Body of pancreas (tissue), 4 donors: Measurements from ENCODE around the gene NPBWR2. TPM values are rescaled to one million over a fixed set of nuclear protein-coding genes. Genes with fewer than 3 reads are reported as not detected.
A peak's percentile ranks its signal among the peaks of the same experiment; 100 is the strongest.
"Not testable (repeated sequence)": the region's sequence is repeated elsewhere in the genome, so short reads cannot be mapped to it uniquely, and the experiment has no call there.

Experiments
- ATAC-seq: fragments of 150-250 bp; one replicate; pipeline ENCODE4 v1.9.1; 2016
- DNase-seq, 4 donors: peaks; one replicate each; pipeline ENCODE4 v3.0.0-alpha.2; 2019
- H3K27ac ChIP-seq, 4 donors: fragments of 200-600 bp; sonication (generic); 1 replicate in 3 of 4; 2 replicates in 1 of 4; pipeline versions ENCODE4 v1.5.1 to v1.6.1; 2016 to 2019; ENCODE audit warnings: mild to moderate bottlenecking in 1 of 4, mixed read lengths in 1 of 4, moderate library complexity in 1 of 4
- H3K27me3 ChIP-seq, 2 donors: fragments of 200-600 bp; sonication (generic); one replicate each; pipeline ENCODE4 v1.6.0; 2016; ENCODE audit warnings: mild to moderate bottlenecking in 1 of 2
- H3K36me3 ChIP-seq, 2 donors: fragments of 200-600 bp; sonication (generic); replicated peaks in 1 of 2; 2 replicates each; pipeline ENCODE4 v1.5.1; 2016; ENCODE audit warnings: low read depth in 2 of 2; ENCODE audit not compliant: insufficient read depth in 1 of 2
- H3K4me1 ChIP-seq: fragments of 200-600 bp; sonication (generic); one replicate; pipeline ENCODE4 v1.6.0; 2016
- H3K4me3 ChIP-seq, 2 donors: fragments of 200-600 bp; sonication (generic); 1 replicate in 1 of 2; 2 replicates in 1 of 2; pipeline ENCODE4 v1.5.1; 2016 to 2019
- H3K9me3 ChIP-seq, 3 donors: fragments of 200-600 bp; sonication (generic); 1 replicate in 2 of 3; 2 replicates in 1 of 3; pipeline ENCODE4 v1.5.1; 2016
- POLR2A ChIP-seq, 3 donors: fragments of 450-650 bp; IDR thresholded peaks; one replicate each; pipeline ENCODE4 v1.6.1; 2016; ENCODE audit warnings: antibody characterized with exemption in 3 of 3, mild to moderate bottlenecking in 2 of 3
- WGBS, 2 donors: methylation state at CpG; one replicate each; pipeline ENCODE4 v1.1.5; 2017; 5-methylcytosine and 5-hydroxymethylcytosine counted together
- intact Hi-C: fragments of 100-400 bp; cut with DNase I; formaldehyde crosslinking; loops from one replicate; pipeline ENCODE4 v1.15.1; 2023
- total RNA-seq, 2 donors: library from RNA; depleted of rRNA; stranded (reverse); fragments of >200 nt; gene quantifications; one replicate each; pipeline ENCODE4 v1.1.0, GENCODE V29; 2016
- TF ChIP-seq, protein P1 (sequence below), 7 experiments: fragments of 450-650 bp in 4 of 7; fragments of 200-600 bp in 3 of 7; sonication (generic) in 3 of 7; IDR thresholded peaks; one replicate each; pipeline ENCODE4 v1.5.1; 2016 to 2019; ENCODE audit warnings: antibody characterized with exemption in 7 of 7

Gene NPBWR2
- total RNA-seq, 2 donors from 2014 or later = not detected

DNA sequence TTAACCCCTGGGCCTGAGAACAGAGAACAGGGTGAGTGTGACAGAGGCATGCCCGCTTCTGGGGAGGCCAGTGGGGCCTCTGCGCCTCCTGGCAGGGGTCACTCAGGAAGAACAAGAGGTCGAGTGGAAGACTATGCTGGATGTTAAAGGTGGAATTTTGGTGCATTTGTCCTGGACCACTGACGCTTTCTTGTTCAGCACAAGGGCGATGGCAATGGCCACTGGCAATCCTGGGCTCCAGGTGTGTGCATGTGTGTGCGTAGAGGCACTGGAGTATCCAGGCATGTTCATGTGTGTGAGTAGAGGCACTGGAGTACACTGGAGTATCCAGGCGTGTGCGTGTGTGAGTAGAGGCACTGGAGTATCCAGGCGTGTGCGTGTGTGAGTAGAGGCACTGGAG lies 23.5 kb upstream of the NPBWR2 start:
- Histone ChIP-seq H3K27ac (no peak overlapping the region), H3K4me3 (no peak overlapping the region), H3K27me3 (no peaks in the 10 kb centered on the region), H3K9me3 (no peaks in the 10 kb centered on the region), H3K4me1 (no peaks in the 10 kb centered on the region), H3K36me3 (no peaks in the 10 kb centered on the region)
- ATAC-seq (no peak), DNase-seq (peak in 1 of 4 donors; percentile 6)
- intact Hi-C loops = no loop called here
- 62 to 74% methylated on average over 10 of the region's 10 CpGs for WGBS, 2 donors
- TF ChIP-seq, protein P1, sequence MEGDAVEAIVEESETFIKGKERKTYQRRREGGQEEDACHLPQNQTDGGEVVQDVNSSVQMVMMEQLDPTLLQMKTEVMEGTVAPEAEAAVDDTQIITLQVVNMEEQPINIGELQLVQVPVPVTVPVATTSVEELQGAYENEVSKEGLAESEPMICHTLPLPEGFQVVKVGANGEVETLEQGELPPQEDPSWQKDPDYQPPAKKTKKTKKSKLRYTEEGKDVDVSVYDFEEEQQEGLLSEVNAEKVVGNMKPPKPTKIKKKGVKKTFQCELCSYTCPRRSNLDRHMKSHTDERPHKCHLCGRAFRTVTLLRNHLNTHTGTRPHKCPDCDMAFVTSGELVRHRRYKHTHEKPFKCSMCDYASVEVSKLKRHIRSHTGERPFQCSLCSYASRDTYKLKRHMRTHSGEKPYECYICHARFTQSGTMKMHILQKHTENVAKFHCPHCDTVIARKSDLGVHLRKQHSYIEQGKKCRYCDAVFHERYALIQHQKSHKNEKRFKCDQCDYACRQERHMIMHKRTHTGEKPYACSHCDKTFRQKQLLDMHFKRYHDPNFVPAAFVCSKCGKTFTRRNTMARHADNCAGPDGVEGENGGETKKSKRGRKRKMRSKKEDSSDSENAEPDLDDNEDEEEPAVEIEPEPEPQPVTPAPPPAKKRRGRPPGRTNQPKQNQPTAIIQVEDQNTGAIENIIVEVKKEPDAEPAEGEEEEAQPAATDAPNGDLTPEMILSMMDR (IDR thresholded peaks at IDR 0.05) = no peak
- TF ChIP-seq POLR2A (IDR thresholded peaks at IDR 0.05) = no peak

DNA sequence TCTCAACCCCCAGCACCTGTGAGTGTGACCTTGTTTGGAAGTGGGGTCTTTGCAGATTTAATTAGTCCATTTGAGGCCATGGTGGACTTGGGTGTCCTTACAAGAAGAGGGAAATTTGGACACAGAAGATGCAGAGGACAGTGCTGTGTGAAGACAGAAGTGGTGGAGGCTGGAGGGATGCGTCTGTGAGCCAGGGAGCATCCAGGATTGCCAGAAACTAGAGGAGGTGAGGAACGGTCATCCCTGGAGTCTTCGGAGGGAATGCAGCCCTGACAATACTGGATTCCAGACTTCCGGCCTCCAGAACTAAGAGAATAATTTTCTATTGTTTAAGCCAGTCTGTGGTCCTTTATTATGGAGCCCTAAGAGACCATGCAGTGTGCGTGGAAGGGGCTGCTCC lies 22.9 kb upstream of the NPBWR2 start:
- Histone ChIP-seq H3K27ac (no peak overlapping the region), H3K4me3 (no peak overlapping the region), H3K36me3 (no peaks in the 10 kb centered on the region), H3K27me3 (no peaks in the 10 kb centered on the region), H3K9me3 (no peaks in the 10 kb centered on the region), H3K4me1 (no peaks in the 10 kb centered on the region)
- intact Hi-C loops = no loop called here
- 49 to 52% methylated on average over 5 of the region's 5 CpGs for WGBS, 2 donors
- ATAC-seq = no peak
- TF ChIP-seq, protein P1 (IDR thresholded peaks at IDR 0.05) = no peak
- no peak for TF ChIP-seq POLR2A (IDR thresholded peaks at IDR 0.05)
- peak in 1 of 4 donors; percentile 1 for DNase-seq

DNA sequence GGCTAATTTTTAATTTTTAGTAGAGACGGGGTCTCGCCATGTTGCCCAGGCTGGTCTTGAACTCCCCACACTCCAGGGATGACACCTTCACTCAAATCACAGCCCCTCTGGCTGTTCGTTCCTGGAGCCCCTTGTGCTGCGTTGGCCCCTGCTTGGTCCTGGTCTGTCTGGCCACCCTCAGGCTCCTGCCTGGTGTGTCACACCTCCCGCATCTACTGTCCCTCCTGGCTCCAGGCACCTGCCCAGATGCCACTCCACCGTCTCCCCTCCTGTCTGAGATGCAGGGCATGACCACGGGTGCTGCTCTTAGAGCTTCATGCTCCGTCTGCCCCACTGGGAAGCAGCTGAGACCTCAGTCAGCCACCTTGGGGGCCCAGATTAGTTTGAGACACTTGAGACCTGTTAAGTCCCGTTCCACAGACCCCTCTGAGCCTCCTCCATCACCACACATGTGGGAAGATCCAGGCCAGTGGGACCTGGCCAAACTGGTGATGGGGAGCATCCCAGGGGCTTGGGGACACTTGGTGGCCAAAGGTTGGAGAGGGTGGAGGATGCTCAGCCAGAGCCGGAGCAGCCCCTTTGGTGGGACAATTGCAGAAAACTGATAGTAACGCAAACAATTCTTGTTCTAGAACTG lies 21.9 kb upstream of the NPBWR2 start:
- Histone ChIP-seq H3K9me3 (no peaks in the 10 kb centered on the region), H3K27ac (no peak overlapping the region), H3K4me3 (no peak overlapping the region), H3K36me3 (no peaks in the 10 kb centered on the region), H3K4me1 (no peaks in the 10 kb centered on the region), H3K27me3 (no peaks in the 10 kb centered on the region)
- ATAC-seq (no peak), DNase-seq (no peak)
- intact Hi-C loops = no loop called here
- whole genome bisulfite sequencing, 2 donors = 70 to 75% methylated on average over 8 to 11 of the region's 11 CpGs
- no peak for TF ChIP-seq POLR2A (IDR thresholded peaks at IDR 0.05)
- TF ChIP-seq, protein P1 (IDR thresholded peaks at IDR 0.05) = no peak

DNA sequence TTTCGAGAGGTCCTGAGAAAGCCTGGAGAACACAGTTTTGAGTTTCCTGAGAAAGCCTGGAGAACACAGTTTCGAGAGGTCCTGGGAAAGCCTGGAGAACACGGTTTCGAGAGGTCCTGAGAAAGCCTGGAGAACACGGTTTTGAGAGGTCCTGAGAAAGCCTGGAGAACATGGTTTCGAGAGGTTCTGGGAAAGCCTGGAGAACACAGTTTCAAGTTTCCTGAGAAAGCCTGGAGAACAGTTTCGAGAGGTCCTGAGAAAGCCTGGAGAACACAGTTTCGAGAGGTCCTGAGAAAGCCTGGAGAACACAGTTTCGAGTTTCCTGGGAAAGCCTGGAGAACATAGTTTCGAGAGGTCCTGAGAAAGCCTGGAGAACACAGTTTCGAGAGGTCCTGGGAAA lies 16.2 kb upstream of the NPBWR2 start:
- H3K4me1 ChIP-seq, ATAC-seq, H3K9me3 ChIP-seq, H3K36me3 ChIP-seq, H3K4me3 ChIP-seq, H3K27ac ChIP-seq, intact Hi-C loops, DNase-seq, H3K27me3 ChIP-seq: not testable (repeated sequence)
- 67 to 68% methylated on average over 11 of the region's 11 CpGs for WGBS, 2 donors

DNA sequence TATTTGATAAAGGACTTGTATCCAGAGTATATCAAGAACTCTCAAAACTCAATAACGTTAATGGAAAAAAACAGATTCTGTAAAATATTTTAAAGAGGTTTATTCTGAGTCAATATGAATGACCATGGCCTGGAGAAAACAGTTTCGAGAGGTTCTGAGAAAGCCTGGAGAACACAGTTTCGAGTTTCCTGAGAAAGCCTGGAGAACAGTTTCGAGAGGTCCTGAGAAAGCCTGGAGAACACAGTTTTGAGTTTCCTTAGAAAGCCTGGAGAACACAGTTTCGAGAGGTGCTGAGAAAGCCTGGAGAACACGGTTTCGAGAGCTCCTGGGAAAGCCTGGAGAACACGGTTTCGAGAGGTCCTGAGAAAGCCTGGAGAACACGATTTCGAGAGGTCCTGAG lies 15.6 kb upstream of the NPBWR2 start:
- H3K27ac ChIP-seq, H3K4me1 ChIP-seq, intact Hi-C loops, ATAC-seq, H3K4me3 ChIP-seq, H3K27me3 ChIP-seq, H3K36me3 ChIP-seq, DNase-seq, H3K9me3 ChIP-seq: not testable (repeated sequence)
- WGBS, 2 donors = 63 to 70% methylated on average over 11 of the region's 11 CpGs

DNA sequence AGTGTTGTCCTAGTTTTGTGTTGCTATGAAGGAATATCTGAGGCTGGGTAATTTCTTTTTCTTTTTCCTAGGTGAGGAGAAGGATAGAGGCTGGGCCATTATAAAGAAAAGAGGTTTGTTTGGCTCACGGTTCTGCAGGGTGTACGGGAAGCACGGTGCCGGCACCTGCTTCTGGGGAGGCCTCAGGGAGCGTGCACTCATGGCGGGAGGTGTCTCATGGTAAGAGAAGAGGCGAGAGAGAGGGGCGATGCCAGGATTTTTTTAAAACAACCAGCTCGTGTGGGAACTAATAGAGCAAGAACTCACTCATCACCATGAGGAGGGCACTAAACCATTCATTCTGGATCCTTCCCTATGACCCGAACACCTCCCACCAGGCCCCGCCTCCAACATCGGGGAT lies 14.2 kb upstream of the NPBWR2 start:
- 63 to 70% methylated on average over 12 of the region's 12 CpGs for WGBS, 2 donors
- Histone ChIP-seq H3K9me3 (no peaks in the 10 kb centered on the region), H3K27me3 (peaks cover 0 to 7% of the 10 kb centered on the region in 2 donors), H3K4me1 (peaks cover 8% of the 10 kb centered on the region), H3K27ac (no peak overlapping the region), H3K4me3 (no peak overlapping the region), H3K36me3 (no peaks in the 10 kb centered on the region)
- ATAC-seq (no peak), DNase-seq (peak in 1 of 4 donors; percentile 2)
- intact Hi-C loops = no loop called here
- TF ChIP-seq, protein P1 (IDR thresholded peaks at IDR 0.05) = no peak
- no peak for TF ChIP-seq POLR2A (IDR thresholded peaks at IDR 0.05)
